Right hindlimb (tissue), 1 donor: ENCODE results near the gene FAM156A.
"Not testable (repeated sequence)": the region's sequence is repeated elsewhere in the genome, so short reads cannot be mapped to it uniquely, and the experiment has no call there.

Experiments used
- DNase-seq: peaks from one replicate; pipeline ENCODE4 v3.0.0-alpha.2; 2018

FAM156A gene, protein sequence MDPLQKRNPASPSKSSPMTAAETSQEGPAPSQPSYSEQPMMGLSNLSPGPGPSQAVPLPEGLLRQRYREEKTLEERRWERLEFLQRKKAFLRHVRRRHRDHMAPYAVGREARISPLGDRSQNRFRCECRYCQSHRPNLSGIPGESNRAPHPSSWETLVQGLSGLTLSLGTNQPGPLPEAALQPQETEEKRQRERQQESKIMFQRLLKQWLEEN

DNA sequence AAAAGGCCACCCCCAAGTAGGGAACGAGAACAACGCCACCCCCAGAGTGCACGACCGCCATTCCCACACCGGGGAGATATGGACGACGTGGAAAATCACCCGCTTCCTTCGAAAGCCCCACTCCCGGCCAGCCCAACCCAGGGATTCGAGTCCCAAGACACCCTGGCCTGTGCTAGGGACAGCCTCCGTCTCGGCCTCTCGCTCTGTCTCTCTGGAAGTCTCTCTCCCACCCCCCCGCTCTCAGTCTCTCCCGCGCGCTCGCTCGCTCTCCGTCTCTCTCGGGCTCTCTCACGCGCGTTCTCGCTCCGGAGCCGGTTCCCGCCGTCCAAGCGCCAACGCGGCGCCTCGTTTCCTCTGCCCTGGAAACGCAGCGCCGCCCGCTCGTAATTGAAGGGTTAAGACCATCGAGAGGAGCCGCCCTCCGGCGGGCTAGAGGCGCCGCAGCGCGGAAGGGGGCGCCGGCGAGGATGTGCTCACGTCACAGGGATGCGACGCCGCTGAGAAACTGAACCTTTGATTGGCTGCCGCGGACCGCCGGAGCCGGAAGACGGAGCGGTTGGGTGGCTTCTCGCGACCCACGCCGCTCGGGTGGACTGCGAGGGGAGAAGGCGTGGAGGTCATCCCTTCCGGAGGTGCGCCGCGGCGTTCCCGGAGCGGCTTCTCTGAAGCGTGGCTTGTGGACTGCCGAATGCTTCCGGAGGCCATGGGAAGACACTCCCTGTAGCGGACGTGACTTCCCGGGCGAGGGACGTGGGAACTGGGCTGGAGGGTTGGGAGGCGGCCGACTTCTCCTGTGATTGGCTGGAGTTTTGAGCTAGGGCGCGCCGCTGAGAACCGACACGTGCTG lies at the start of gene FAM156A:
TSS of gene FAM156A (minus strand) at position 406 of the 847 bp plus-strand sequence. CDS start 9,930 bp downstream, outside the sequence.
- DNase-seq, result not testable (repeated sequence)

DNA sequence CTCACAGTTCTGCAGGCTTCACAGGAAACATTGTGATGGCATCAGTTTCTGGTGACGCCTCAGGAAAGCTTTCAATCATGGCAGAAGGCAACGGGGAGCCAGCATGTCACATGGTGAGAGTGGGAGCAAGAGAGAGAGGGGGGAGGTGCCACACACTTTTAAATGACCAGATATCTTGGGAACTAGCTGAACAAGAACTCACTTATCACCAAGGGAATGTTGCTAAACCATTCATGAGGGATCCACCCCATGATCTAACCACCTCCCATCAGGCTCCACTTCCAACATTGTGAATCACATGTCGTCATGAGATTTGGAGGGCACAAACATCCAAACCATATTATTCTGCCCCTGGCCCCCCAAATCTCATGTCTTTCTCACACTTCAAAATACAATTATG lies 47.0 kb upstream of the FAM156A start:
- no peak for DNase-seq

DNA sequence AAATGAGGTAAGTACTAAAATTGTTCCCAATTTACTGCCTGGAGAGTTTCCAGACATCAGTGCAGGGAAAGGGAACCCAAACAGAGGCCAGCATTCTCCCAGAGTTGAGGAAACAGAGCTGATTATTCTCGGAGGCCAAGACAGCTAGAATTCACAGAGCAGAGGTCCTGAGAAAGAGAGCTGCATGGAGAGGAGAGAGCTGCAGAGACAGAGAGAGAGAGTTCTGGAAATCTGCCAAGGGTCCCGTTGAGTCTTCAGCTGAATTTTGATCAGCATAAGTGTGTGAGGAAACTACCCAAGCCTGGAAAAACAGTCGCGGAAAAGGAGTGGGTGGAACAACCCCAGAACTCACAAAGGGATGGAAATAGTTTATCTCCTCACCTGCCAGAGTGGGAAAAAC lies 46.5 kb upstream of the FAM156A start:
- no peak for DNase-seq

DNA sequence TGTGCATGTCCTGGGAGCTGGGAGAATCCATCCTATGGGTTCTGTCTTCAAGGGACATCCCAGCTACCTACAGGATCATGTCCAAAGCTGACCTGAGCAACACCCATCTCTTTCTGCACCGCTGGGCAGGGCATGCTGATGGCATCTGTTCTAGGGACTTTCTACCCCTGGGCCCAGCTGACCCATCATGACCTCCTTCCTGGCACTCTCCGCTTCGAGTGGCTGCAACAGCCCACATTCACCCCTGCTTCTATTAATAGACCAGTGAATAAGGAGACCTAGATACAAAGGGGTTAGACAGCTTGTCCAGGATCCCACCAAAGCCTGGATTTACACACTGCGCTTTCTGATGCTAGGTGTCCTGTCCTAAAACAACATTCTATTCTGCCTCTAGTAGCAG lies 45.7 kb upstream of the FAM156A start:
- no peak for DNase-seq

DNA sequence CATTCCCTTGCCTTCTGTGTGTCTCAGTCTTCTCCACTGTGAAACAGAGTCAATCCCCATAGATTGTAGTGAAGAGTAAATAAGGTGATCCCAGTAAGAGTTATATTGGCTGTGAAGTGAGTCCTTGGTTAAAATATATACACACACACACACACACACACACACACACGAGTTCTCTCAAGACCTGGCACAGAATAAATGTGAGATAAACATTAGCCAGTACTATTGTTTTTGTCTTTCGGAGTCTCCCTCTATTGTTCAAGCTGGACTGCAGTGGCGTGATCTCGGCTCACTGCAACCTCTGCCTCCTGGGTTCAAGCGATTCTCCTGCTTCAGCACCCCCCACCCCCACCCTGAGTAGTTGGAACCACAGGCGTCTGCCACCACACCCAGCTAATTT lies 44.8 kb upstream of the FAM156A start:
- DNase-seq, result no peak

DNA sequence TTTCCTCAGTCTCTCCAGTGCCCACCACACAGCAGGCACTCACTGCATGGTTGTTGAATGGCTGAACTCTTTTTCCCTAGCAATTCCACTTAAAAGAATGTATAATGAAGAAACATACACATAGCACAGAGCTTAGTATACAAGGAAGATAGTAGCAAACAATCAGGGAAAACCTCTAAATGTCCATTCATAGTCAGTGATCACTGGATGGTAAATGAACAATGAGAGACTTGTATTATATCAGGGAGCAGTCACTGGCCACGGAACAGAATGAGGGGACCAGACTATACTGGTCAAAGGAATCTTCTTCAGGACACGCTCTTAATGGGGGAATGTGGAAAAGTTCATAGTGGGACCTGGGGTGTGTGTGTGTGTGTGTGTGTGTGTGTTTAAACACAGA lies 43.6 kb upstream of the FAM156A start:
- DNase-seq, result no peak

DNA sequence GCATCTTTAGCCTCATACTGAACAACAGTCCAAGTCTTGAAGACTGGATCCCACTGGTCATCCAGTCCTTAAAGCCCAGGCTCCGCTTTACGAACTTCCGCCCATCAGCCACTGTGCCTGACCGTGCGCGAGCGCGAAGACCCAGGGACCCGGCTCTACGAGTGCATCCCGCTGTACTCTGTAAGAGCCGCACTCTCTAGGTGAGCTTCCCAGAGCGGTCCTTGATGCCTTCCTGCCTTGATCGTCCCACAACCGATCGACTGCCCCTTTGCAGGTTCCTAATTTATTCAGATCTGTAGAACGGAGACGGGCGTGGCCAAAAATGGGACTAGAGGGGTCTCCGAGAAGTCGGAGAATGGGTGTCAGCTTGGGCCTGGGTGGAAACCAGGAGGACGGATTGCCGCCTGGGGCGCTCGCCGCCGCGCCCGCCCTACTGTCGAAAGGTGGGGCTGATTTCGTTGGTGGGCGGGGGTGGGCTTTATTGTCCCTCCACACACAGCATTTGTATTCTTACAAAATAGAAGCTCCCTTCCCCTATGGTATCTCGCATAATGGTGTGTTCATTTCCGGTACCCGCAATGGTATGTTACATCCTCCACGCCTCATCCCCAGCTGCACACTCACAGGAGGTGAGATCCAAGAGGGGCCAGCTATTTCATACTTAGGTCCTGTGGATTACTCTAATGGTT lies 42.3 kb upstream of the FAM156A start:
- no peak for DNase-seq

DNA sequence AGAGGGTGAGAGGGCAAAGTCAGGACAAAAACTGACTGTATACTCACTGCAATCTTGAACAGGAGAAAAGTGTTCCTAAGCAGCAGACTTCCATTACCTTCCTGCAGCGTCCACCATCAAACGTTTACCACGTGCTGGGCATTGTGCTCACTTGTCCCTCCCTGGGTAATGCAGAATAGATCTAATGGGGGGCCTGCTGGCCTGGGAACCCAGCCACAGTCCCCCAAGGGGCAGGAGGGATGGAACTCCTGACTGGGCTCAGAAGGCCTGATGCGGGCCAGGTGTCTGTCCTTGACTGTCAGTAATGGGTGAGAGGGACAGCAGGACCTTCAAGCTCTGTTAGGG lies 37.6 kb upstream of the FAM156A start:
- DNase-seq, result no peak

DNA sequence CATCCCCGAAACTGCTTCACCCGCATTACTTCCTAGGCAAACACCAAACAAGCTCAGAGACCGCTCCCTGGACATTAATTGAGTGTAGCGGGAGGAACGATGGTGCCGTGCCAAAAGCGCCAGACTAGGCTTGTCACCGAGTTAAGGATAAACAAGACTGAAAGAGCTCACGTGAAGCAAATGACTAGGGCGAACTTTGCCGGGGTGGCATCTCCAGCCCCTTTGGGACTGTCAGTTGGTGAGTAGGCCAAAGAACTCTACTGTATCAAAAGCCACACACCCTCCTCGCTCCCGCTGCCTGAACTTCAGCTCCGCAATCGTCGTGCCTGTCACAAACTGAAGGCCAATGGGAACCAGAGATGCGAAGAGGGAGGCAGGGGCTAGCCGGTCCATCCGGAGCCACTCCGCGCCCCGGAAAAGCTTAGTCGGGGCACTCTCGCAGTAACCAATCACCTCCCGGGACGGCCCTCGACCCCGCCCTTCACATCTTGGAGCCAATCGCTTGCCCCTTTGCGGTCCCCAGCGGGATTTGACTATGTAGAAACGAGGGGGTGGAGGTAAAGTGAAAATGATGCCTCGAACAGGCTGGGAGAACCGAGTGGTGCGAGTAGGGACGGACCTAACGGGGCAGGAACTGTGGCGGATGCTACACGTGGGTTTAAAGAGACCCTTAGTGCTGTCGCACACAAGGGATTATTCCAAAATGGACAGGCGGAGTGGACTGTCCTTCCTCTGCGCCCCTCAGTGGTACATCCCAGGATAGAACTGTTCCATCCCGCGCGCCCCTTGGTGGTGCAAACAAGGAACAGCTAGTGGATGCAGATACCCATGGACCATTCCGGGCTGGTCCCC lies 37.0 kb upstream of the FAM156A start:
- DNase-seq, result peak; percentile 96

DNA sequence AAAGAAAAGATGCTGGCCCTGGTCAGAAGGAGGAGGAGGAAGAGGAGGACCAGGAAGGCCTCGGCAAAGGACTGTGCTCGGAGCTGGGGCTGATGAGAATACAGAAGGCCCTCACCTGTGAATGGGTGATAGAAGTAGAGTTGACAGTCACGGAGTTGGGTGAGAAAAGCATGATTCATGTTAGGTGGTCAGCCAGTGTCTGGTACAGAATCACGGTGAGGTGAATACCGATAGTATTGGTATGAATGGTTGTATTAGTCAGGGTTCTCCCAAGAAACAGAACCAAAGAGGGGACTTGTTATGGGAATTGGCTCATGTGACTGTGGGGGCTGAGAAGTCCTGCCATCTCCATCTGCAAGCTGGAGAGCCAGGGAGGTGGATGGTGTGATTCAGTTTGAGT lies 32.5 kb upstream of the FAM156A start:
- DNase-seq, result no peak

DNA sequence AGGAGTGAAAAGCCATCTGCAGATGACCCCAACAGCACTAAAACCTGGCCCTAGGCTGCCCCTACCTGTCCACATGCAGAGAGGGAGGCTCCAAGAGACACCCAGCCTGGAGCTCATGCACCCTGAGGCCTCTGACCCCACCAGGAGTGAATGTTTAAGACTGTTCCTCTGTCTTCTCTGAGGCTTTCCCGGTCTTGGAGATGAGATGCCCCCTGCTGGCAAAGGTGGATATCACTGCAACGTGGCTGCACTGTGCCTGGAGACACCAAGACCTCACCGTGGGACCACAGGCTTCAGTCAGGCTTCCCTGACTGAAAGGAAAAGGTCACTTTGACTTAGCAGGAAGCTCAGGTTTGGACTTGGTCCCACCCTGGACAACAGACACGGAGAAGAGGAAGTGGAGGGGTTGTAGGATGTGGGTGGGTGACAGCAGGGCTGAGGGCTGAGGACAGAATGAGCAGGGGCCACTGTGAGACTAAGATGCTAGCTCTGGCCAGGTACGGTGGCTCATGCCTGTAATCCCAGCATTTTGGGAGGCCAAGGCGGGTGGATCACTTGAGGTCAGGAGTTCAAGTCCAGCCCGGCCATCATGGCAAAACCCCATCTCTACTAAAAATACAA lies 31.8 kb upstream of the FAM156A start:
- DNase-seq, result peak; percentile 43

DNA sequence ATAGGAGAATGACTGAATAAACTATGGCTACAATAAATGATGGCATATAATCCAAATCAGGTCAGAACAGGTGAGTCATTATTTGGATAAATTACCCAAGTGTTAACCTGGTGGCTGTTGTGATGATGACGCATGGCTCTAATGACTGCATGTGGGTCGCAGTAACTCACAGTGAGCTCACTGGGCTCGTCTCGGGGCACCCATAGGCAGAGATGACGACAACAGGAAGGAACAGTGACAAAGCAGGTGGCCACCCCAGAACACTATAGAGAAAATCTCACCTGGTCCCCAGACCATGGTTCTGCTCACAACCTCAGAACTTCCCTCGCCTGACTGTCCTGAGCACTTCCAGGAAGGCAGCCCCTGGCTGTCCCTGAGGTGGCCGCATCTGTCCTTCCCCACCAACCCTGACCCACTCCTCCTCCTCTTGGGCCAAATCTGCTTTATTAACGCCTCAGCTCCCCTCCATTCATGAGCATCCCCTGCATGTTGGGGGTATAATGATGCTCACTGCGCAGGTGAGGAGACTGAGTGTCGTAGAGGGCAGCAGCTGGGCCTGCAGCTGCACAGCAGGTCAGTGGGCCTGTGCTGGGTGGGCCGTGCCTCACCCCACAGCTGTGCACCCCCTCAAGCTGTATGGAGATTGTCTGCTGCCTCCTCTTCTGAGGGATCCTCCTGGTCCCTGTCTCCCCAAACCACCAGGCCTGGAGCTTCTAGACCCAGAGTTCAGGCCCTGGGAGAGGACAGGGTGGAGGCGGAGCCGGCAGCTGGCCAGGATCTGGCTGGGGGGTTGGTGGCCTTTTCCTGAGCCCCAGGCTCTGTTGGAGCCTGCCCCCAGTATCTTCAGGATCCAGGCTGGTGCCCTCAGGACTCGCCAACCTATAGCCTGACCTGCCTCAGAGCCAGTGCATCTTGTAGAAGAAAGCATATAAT lies 30.9 kb upstream of the FAM156A start:
- no peak for DNase-seq

DNA sequence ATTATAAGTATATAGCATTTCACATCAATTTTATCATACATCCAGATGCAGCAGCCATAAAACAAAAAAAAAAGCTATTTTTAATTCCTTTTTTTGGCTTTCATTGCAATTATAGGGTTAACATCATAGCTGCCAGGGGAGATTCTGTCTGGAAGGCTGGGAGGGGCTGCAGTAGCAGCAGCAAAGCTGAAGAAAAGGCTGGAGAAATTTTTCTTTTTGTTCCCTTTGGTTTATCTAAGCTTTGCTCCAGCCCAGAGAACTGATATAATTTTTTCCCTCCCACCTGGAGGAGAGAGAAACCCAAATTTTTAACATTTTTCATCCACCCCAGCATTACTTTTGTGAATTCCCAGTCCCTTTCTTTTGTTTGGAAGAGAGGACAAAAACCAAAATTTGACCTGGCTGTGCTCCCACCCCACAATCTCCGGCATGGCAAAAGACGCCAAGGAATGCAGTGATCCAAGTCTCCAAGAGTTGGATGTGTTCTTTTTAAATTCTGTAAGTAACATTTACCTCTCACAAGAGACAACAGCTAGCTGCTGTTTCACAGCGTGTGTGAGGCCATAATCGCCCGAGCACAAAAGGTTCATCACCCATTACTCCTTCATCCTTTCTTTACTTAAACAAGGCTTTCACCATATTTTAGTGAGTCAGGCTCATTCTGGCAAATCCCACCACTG lies 25.1 kb upstream of the FAM156A start:
- DNase-seq, result no peak

DNA sequence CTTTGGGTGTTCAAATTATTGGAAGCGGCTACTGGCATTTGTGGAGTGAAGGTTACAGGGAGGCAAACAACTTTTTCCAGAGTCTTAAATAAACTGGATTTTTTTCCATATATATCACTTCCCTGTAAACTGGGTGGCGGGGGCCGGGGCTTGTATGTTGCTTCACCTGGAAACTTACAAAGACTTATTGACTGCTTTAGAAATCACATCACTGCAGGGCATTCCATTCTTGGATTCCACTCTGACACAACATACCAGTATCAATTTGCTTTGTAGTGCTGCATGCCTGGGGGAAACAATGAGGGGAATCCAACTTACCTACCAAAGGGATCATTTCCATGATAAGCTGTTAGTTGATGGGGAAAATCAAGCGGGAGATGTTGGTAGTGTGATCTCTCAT lies 21.7 kb upstream of the FAM156A start:
- DNase-seq, result no peak

DNA sequence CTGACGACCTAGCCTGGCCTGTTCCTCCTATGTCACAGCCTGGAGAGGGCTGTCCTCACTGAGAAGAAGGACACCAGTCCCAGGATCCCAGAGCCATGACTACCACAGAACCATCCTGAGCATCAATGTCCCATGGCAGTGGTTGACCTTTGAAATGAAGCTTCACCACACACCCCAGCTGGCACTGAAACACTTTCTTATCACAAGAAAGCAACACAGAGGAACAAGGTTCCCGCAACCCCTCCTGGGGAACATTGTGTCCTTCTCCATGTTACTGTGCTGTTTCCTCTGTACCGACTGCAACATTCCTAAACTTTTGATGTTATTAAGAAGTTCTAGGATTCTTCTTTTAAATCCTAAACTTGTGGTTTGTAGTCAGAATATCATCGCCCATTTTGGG lies 21.2 kb upstream of the FAM156A start:
- DNase-seq, result no peak

DNA sequence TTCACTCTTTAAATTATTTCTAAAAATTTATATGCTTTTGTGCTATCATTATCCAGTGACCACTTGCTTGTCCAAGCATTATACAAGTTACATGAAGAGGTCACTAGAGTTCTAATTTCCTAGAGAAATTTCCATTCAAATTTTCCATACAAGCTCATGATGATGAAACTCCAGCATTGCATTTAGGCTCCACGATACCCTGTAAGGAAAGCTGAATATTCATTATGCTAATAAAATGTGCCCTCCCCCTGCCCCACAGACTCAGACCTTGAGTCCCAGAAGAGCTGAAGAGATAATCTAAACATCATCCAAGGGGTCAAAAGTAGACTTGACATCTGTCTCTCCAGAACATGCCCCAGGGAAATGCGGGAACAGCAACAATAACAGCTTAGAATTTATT lies 19.6 kb upstream of the FAM156A start:
- no peak for DNase-seq

DNA sequence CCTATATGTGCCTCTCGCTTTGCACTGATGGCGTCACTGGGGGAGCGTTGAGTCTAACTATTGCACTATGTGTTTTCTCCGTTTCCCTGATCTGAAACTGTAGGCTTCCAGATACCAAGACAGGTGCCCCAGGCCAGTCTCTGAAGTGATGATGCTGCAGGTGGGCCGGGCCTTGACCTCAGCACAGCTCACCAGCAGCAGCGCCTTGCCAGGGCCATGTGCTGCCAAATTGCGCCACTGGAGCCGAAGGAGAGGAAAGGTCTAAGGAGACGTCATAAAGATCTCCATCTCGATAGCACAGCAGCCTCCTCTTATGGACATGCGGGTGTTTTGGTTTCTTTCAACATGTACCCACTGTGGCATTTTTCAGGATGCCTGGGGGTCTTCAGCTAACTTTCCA lies 17.3 kb upstream of the FAM156A start:
- not testable (repeated sequence) for DNase-seq

DNA sequence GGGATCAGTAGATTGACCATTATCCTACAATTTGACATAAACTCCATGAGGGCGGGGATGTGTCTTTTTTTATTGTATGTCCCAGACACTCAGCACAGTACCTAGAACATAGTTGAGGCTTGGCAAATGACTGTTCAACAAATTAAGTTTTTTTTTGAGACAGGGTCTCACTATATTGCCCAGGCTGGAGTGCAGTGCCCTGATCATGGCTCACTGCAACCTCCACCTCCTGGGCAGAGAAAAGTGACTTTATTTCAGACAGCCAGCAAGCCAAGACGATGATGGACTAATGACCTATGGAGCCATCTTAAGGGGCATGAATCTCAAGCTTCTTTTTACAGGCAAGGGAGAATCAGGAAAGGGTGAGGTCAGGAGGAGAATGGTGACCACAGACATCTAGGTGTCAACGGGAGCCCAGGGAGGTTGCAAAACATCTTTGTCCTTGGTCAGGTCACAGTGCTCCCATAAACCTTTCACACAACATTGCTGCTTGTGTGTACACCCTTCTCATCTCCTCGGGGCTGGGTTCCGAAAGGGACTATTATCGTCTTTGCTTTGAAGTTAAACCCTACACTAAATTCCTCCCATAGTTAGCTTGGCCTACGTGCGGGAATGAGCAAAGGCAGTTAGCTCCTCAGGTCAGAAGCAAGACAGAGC lies 16.1 kb upstream of the FAM156A start:
- not testable (repeated sequence) for DNase-seq

DNA sequence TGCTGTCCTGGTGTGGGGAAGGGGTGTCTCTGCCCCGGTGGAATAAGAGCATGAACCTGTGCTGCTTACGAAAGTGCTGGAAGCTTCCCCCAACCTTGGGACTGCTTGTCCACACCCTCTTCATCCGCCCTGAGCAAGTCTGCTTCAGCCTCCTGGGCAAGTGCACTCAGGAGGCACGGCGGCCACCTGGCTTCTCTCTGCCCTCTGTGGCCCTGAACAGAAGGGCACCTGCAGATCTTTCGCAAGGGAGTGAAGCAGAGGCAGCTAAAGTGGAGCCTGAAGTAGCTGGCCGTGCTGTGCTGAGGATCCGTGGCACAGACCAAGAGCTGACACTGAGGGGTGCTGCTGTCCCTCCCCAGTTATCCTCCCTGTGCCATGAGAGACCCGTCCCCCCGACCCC lies 9.6 kb upstream of the FAM156A start:
- not testable (repeated sequence) for DNase-seq
